CD4-positive, alpha-beta T cell (primary cell): Measurements from ENCODE around the gene OTOP3. TPM values are rescaled to one million over a fixed set of nuclear protein-coding genes. Genes with fewer than 3 reads are reported as not detected.

ENCODE experiments used
- ATAC-seq: fragments of 200-7000 bp; cut with Tn5 transposase; one replicate; pipeline ENCODE4 v1.10.0; 2022; ENCODE audit warnings: mild to moderate bottlenecking; ENCODE audit not compliant: poor library complexity
- CTCF ChIA-PET: fragments of 350-600 bp; sonication (Branson Sonifier 250); formaldehyde crosslinking; loops from one replicate; lab custom pipeline; 2021; ENCODE audit warnings: antibody characterized with exemption, inconsistent platforms; lab: Charles Lee
- POLR2A ChIA-PET: fragments of 350-600 bp; sonication (Branson Sonifier 250); formaldehyde crosslinking; loops from one replicate; lab custom pipeline; 2021; ENCODE audit warnings: antibody characterized with exemption, inconsistent platforms; lab: Charles Lee
- DNase-seq, 14 experiments: peaks; one replicate each; pipeline ENCODE4 v3.0.0-alpha.2; 2013 to 2020; ENCODE audit warnings: mixed read lengths in 2 of 14
- H3K27ac ChIP-seq, 2 donors: one replicate each; pipeline versions ENCODE4 v1.5.1 to v1.7.0; 2013; ENCODE audit warnings: low read length in 2 of 2, low read depth in 1 of 2, mild to moderate bottlenecking in 1 of 2
- H3K27me3 ChIP-seq, 2 experiments: 1 replicate in 1 of 2; 2 replicates in 1 of 2; pipeline versions ENCODE4 v1.6.1 to v1.7.0; 2013; ENCODE audit warnings: low read length in 2 of 2, control low read depth in 1 of 2, mild to moderate bottlenecking in 1 of 2, moderate library complexity in 1 of 2; ENCODE audit not compliant: insufficient read depth in 2 of 2, control insufficient read depth in 1 of 2
- H3K36me3 ChIP-seq: one replicate; pipeline ENCODE4 v1.6.1; 2013; ENCODE audit warnings: low read length, control low read depth; ENCODE audit not compliant: insufficient read depth
- H3K4me1 ChIP-seq: one replicate; pipeline ENCODE4 v1.6.1; 2013; ENCODE audit warnings: low read length, control low read depth; ENCODE audit not compliant: insufficient read depth
- H3K4me3 ChIP-seq: one replicate; pipeline ENCODE4 v1.5.1; 2013; ENCODE audit warnings: mild to moderate bottlenecking, low read length, moderate library complexity
- H3K9me3 ChIP-seq, 2 experiments: 1 replicate in 1 of 2; 2 replicates in 1 of 2; pipeline versions ENCODE4 v1.6.1 to v1.7.0; 2013; ENCODE audit warnings: low read length in 2 of 2, mild to moderate bottlenecking in 2 of 2, control low read depth in 1 of 2, moderate library complexity in 1 of 2; ENCODE audit not compliant: control insufficient read depth in 1 of 2, insufficient read depth in 1 of 2
- H3K27ac Mint-ChIP-seq: one replicate; pipeline ENCODE4 v1.8.0; 2020; ENCODE audit warnings: mixed read lengths
- H3K27me3 Mint-ChIP-seq: one replicate; pipeline ENCODE4 v1.8.0; 2021; ENCODE audit warnings: mixed read lengths
- H3K36me3 Mint-ChIP-seq: one replicate; pipeline ENCODE4 v1.8.0; 2021; ENCODE audit warnings: low read depth, mixed read lengths
- H3K4me1 Mint-ChIP-seq: one replicate; pipeline ENCODE4 v1.8.0; 2021; ENCODE audit warnings: low read depth, mixed read lengths
- H3K4me3 Mint-ChIP-seq: one replicate; pipeline ENCODE4 v1.8.0; 2020; ENCODE audit warnings: mild to moderate bottlenecking, mixed read lengths
- H3K9me3 Mint-ChIP-seq: one replicate; pipeline ENCODE4 v1.8.0; 2020; ENCODE audit warnings: mixed read lengths
- intact Hi-C, 2 experiments: fragments of 100-400 bp; cut with DNase I in 1 of 2; cut with micrococcal nuclease in 1 of 2; formaldehyde crosslinking; loops; one replicate each; pipeline versions ENCODE4 v1.15.1 to v1.9.0; 2023 to 2025; cut with DNase I, micrococcal nuclease
- total RNA-seq, 174 experiments: library from RNA in 2 of 174; stranded (reverse) in 2 of 174; gene quantifications; one replicate each; pipeline ENCODE4 v1.2.3 and lab custom pipeline; 2021 to 2026
- TF ChIP-seq, protein P1 (sequence below): fragments of 200-600 bp; IDR thresholded peaks from one replicate; pipeline ENCODE4 v1.8.0; 2022; ENCODE audit warnings: antibody characterized with exemption, mild to moderate bottlenecking

OTOP3 gene
- total RNA-seq, 2 experiments from 2014 or later, result not detected

- H3K4me1 Mint-ChIP-seq, result peaks cover 5% of the 10 kb centered on the region
- ChIA-PET POLR2A (no interaction called here), CTCF (no interaction called here)
- Histone ChIP-seq H3K27me3 (peaks cover 25 to 34% of the 10 kb centered on the region in 2 experiments), H3K9me3 (no peaks in the 10 kb centered on the region), H3K4me1 (peaks cover 14% of the 10 kb centered on the region), H3K4me3 (no peak overlapping the region), H3K36me3 (no peaks in the 10 kb centered on the region), H3K27ac (no peak overlapping the region)
- intact Hi-C loops, result no loop called here
- no peak overlapping the region for H3K27ac Mint-ChIP-seq
- H3K4me3 Mint-ChIP-seq, result no peak overlapping the region
- no peak for ATAC-seq
- peak in 1 of 14 experiments; percentile 12 for DNase-seq
- TF ChIP-seq, protein P1, sequence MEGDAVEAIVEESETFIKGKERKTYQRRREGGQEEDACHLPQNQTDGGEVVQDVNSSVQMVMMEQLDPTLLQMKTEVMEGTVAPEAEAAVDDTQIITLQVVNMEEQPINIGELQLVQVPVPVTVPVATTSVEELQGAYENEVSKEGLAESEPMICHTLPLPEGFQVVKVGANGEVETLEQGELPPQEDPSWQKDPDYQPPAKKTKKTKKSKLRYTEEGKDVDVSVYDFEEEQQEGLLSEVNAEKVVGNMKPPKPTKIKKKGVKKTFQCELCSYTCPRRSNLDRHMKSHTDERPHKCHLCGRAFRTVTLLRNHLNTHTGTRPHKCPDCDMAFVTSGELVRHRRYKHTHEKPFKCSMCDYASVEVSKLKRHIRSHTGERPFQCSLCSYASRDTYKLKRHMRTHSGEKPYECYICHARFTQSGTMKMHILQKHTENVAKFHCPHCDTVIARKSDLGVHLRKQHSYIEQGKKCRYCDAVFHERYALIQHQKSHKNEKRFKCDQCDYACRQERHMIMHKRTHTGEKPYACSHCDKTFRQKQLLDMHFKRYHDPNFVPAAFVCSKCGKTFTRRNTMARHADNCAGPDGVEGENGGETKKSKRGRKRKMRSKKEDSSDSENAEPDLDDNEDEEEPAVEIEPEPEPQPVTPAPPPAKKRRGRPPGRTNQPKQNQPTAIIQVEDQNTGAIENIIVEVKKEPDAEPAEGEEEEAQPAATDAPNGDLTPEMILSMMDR, result no peak
- no peaks in the 10 kb centered on the region for H3K9me3 Mint-ChIP-seq
- peaks cover 41% of the 10 kb centered on the region for H3K27me3 Mint-ChIP-seq
- no peaks in the 10 kb centered on the region for H3K36me3 Mint-ChIP-seq
Measured at GRCh38 chr17:74892013-74892841, 43.5 kb upstream of the OTOP3 start.

DNA sequence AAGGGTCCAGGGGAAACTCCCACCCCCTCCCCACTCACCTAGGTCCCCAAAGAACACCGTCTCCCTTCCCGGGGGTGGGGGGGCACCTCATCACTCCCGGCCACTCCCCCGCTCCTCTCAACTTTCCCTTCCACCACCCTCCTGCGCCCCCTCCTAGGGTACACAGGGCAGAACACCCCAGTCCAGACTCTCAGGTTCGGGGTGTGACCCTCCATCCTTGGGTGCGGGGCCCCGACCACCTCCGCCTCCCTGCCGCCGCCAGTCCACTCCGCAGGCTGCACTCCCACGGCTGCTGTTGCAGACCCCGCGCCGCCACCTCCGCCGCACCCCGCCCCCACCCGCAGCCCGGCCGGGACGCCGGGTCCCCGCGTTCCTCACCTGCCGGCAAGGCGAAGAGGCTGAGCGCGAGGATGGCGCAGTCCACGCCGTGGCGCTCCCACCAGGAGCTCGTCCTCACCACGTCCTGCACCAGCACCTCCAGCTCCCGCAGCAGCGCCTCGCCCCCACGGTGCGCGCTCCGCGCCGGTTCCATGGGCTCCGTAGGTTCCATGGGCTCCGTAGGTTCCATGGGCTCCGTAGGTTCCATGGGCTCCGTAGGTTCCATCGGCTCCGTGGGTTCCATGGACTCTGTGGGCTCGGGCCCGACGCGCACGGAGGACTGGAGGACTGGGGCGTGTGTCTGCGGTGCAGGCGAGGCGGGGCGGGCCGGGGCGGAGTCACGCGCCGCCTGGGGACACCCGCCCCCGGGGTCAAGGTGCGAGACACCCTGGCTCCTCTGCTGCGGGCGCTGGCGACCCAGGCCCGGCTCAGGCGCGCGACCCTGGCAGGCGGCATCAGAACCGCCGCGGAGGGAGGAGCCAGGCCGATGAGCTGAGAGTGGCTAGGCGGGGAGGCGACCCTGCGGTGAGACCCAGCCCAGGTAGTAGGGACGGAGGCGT lies 42.5 kb upstream of the OTOP3 start, which contains the start of gene FADS6:
Gene FADS6, minus strand, starts transcription at position 660 of the 938 bp plus-strand sequence. Its CDS starts 38 bp downstream, at position 622.
- Histone ChIP-seq H3K4me3 (peak within 1 kb of the TSS; percentile 25), H3K27ac (no peak within 1 kb of the TSS), H3K9me3 (no peaks in the 10 kb centered on the region), H3K27me3 (peaks cover 25 to 34% of the 10 kb centered on the region in 2 experiments), H3K36me3 (no peaks in the 10 kb centered on the region), H3K4me1 (peaks cover 14% of the 10 kb centered on the region)
- peak in 3 of 14 experiments; percentile 14 to 37 (median 17) for DNase-seq
- ATAC-seq, result peak; percentile 68
- Mint-ChIP-seq H3K4me1 (peaks cover 5% of the 10 kb centered on the region), H3K36me3 (no peaks in the 10 kb centered on the region), H3K4me3 (peak within 1 kb of the TSS; percentile 80), H3K27ac (no peak within 1 kb of the TSS), H3K27me3 (peaks cover 45% of the 10 kb centered on the region), H3K9me3 (no peaks in the 10 kb centered on the region)
- POLR2A ChIA-PET, result no interaction called here
- intact Hi-C loops, result no loop called here
- TF ChIP-seq, protein P1, result no peak
- CTCF ChIA-PET, result no interaction called here

- peaks cover 14% of the 10 kb centered on the region for H3K4me1 ChIP-seq
- H3K36me3 Mint-ChIP-seq, result no peaks in the 10 kb centered on the region
- peaks cover 25 to 29% of the 10 kb centered on the region in 2 experiments for H3K27me3 ChIP-seq
- no peak overlapping the region for H3K4me3 ChIP-seq
- TF ChIP-seq, protein P1, result no peak
- peaks cover 45% of the 10 kb centered on the region for H3K27me3 Mint-ChIP-seq
- POLR2A ChIA-PET, result no interaction called here
- intact Hi-C loops, result no loop called here
- no peak for DNase-seq
- ATAC-seq, result no peak
- H3K9me3 ChIP-seq, result no peaks in the 10 kb centered on the region
- H3K9me3 Mint-ChIP-seq, result no peaks in the 10 kb centered on the region
- no peak overlapping the region for H3K27ac ChIP-seq
- no peaks in the 10 kb centered on the region for H3K36me3 ChIP-seq
- CTCF ChIA-PET, result no interaction called here
- peak overlapping the region; percentile 80 for H3K4me3 Mint-ChIP-seq
- H3K27ac Mint-ChIP-seq, result no peak overlapping the region
- H3K4me1 Mint-ChIP-seq, result peaks cover 5% of the 10 kb centered on the region
Measured at GRCh38 chr17:74893936-74894671, 41.6 kb upstream of the OTOP3 start.
